HG02571 (cell line): Measurements from ENCODE around the gene SRSF11.
"Not testable (repeated sequence)": the region's sequence is repeated elsewhere in the genome, so short reads cannot be mapped to it uniquely, and the experiment has no call there.

Experiments used
- ATAC-seq: cut with Tn5 transposase; IDR thresholded peaks from one replicate; pipeline ENCODE4 v1.9.1; 2021; ENCODE audit warnings: mild to moderate bottlenecking, moderate library complexity; ENCODE audit not compliant: unreplicated experiment

Gene SRSF11, protein sequence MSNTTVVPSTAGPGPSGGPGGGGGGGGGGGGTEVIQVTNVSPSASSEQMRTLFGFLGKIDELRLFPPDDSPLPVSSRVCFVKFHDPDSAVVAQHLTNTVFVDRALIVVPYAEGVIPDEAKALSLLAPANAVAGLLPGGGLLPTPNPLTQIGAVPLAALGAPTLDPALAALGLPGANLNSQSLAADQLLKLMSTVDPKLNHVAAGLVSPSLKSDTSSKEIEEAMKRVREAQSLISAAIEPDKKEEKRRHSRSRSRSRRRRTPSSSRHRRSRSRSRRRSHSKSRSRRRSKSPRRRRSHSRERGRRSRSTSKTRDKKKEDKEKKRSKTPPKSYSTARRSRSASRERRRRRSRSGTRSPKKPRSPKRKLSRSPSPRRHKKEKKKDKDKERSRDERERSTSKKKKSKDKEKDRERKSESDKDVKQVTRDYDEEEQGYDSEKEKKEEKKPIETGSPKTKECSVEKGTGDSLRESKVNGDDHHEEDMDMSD

DNA sequence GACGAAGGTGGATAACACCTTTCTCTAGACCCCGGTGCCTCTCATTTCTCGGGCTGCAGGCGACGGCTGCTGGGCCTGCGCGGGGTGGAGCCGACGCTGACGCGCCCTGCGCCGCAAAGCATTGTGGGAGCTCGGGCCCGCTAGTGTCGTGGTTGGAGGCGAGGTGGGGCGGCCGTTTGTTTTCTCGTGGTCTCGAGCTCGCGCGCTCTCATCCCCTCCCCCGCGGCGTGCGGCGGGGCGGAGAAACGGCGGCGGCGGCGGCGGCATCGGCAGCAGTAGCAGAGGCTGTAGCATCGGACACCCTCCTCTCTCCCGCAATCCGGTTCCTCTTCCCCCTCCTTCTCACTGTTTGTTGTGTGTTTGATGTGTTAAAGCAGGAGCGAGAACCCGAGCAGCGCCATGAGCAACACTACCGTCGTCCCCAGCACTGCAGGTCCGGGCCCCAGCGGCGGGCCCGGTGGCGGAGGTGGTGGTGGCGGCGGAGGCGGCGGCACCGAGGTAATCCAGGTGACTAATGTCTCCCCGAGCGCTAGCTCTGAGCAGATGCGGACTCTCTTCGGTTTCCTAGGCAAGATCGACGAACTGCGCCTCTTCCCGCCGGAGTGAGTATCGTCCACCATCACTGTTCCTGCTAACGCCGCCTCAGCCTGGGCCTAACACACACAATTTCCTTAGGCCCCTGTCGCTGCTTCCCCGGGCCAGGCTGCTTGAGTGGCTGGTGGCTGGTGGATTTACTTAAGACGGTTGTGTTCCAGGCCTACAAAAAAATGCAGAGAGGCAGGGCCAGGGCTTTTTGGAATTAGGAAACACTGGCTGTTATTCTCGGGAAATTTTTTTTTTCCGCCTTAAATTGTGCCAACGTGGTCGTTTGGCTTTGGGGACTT, at the start of gene SRSF11:
Gene SRSF11, plus strand, starts transcription at position 143 of the 884 bp plus-strand sequence. Its CDS starts 257 bp downstream, at position 400.
- ATAC-seq = peak; percentile 96

DNA sequence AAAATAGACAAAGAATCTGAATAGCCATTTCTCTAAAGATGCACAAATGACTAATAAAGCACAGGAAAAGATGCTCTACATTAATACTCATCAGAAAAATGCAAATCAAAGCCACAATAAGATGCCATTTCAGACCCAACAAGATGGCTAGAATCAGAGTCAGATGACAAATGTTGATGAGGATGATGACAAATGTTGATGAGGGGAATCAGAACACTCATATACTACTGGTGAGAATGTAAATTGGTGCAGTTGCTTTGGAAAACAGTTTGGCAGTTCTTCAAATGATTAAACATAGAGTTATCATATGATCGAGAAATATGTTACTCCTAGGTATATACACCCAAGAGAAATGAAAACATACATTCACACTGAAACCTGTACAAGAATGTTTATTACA, 49.7 kb upstream of the SRSF11 start:
- ATAC-seq = no peak

DNA sequence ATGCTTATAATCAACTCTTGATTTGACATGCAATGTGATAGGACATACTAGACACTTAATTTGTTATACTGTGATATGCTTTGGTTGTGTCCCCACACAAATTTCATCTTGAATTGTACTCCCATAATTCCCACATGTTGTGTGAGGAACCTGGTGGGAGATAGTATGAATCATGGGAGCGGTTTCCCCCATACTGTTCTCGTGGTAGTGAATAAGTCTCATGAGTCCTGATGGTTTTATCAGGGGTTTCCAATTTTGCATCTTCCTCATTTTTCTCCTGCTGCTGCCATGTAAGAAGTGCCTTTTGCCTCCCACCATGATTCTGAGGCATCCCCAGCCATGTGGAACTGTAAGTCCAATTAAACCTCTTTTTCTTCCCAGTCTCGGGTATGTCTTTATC, 36.0 kb upstream of the SRSF11 start:
- not testable (repeated sequence) for ATAC-seq

DNA sequence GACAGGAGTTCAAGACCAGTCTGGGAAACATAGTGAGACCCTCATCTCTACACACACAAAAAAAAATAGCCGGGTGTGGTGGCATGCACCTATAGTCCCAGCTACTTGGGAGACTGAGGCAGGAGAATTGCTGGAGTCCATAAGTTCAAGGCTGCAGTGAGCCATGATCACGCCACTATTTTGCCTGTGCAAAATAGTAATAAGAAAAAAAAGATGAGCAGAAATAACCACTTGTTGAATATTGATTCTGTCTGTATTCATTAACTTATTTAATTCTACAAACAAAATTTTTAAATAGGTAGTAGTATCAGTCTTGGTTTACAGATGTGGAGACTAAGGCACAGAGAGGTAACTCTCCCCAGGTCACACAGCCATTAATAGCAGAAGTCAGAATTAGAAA, 32.7 kb upstream of the SRSF11 start:
- no peak for ATAC-seq

DNA sequence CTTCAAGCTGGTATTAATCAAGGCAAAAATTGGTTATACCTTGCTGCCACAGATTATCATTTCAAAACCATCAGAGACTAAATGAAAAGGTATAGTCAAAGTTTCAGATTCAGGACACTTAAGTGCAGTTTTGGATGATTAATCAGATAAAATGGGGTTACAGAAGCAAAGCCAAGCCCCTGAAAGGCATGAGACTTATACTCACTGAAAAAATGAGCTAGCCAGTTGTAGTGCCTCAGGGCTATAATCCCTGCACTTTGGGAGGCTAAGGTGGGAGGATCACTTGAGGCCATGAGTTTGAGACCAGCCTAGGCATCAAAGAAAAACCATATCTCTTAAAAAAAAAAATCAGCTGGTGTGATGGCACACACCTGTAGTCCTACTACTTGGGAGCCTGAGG, 31.0 kb upstream of the SRSF11 start:
- no peak for ATAC-seq

DNA sequence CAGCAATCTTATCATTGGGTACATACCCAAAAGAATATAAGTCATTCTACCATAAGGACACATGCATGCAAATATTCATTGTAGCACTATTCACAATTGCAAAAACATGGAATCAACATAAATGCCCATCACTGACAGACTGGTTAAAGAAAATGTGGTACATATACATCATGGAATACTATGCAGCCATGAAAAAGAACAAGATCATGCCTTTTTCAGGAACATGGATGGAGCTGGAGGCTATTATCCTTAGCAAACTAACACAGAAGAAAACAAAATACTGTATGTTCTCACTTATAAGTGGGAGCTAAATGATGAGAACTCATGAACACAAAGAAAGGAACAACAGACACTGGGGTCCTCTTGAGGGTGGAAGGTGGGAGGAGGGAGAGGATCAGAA, 28.7 kb upstream of the SRSF11 start:
- ATAC-seq = not testable (repeated sequence)

DNA sequence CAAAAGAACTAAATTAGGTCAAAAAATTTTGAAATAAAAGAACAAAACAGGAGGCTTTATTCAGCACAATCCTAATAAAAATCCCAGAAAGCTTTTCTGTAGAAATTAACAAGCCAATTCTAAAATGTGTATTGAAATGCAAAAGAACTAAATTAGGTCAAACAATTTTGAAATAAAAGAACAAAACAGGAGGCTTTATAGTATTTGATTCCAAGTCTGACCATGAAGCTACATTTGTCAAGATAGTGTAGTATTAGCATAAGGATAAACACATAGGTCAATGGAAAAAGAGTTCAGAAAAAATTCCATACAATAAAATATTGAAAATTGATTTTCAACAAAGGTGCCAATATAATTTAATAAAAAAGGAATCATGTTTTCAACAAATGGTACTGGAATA, 26.6 kb upstream of the SRSF11 start:
- ATAC-seq = no peak

DNA sequence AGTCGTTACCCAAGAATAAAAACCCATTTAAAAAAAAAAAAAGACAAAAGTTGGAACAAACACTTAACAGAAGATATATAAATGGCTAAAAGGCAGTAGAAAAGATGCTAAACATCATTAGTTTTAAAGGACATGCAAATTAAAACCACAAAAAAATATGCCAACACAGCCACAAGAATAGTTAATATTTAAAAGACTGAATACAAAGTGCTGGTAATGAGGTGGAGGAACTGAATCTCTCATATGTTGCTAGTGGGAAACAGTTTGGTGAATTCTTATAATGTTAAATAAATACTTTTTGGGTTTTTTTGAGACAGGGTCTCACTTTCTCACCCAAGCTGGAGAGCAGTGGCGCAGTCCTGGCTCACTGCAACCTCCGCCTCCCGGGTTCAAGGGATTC, 25.8 kb upstream of the SRSF11 start:
- peak; percentile 70 for ATAC-seq

DNA sequence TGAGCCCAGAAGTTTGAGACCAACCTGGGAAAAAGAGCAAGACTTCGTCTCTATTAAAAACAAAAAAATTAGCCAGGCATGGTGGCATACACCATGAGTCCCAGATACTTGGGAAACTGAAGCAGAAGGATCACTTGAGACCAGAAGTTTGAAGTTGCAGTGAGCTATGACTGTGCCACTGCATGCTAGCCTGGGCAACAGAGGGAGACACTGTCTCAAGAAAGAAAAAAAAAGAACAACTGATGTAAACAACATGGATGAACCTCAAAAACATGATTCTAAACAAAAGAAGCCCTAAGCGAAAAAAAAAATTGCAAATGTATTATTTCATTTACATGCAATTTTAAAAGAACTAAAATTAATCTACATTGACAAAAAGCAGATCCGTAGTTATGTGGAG, 24.8 kb upstream of the SRSF11 start:
- ATAC-seq = no peak

DNA sequence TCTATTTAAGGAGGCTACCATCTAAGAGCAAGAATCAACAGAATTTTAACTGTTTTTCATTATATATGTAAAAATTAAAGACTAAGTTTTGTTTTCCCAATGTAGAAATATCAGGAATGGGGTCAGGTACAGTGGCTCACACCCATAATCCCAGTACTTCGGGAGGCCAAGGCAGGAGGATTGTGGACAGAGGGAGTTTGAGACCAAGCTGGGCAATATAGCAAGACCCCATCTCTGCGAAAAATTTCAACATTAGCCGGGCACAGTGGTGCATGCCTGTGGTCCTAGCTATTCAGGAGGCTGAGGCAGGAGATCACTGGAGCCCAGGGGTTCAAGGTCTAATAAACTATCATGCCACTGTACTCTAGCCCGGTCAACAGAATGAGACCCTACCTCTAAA, 21.1 kb upstream of the SRSF11 start:
- ATAC-seq = no peak

DNA sequence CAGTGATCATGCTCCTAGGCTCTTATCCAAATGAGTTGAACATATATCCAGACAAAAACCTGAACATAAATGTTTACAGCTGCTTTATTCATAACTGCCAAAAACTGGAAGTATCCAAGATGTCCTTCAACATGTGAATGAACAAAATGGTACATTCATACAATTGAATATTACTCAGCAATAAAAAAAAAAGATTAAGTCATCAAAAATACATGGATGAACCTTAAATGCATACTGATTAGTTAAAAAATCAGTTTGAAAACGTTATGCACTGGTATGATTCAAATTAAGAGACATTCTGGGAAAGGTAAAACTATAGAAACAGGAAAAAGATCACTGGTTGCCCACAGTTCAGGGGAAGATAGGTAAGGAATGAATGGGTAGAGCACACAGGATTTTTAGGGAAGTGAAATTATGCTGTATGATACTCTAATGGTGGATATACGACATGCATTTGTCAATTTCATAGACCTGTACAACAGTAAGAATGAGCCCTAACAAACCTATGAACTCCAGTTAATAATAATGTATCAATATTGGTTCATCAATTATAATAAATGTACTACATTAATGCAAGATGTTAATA, 18.9 kb upstream of the SRSF11 start:
- ATAC-seq = no peak

DNA sequence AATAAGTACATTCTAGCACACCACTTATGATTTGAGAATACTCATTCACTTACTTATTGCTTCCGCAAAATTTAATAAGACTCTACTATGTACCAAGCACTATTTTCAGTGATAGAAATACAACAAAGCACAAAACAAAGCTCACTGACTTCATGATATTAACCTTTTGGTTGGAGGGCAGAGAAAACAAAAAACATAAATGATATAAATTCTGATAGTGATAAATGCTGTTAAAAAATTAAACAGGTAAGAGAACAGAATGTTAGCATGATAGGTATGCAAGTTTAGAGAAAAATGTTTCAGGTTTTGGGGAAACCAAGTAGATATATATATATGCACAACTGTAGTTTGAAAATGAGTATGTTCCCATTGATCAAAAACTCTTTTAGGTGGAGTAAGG, 17.0 kb upstream of the SRSF11 start:
- no peak for ATAC-seq

DNA sequence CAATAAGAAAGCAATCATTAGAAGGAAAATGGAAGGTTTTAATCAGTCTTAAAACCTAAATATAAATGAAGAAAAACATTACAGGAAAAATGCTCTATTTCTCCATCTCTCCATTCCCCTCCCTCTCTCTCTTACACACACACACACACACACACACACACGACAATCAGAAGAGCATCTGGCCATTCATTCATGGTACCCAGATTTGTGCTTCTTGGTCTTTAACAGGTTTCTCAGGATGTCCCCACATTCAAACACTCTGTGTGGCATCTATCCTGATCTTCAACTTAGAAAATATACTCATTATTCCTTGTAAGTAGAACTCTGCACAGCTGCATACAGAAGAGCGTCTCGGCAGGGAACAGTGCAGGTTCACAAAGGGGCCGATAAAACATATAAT, 16.6 kb upstream of the SRSF11 start:
- ATAC-seq = no peak

DNA sequence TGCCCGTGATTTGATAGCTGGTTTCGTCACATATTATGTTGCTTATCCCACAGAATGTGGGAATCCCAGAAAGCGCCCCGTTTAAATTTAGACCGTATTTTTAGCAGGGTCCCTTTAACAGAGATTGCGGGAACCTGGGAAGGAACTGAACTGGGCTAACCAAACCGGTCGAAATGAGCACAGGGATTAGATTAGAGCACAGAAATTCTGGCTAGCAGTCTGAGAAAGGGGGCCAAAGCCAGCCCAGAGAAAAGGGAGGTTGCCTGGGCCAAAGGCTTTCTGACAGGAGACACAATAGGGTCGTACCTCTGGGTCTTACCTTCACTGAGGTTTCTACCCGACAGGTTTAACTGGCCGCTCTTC, 16.1 kb upstream of the SRSF11 start:
- ATAC-seq = peak; percentile 28

DNA sequence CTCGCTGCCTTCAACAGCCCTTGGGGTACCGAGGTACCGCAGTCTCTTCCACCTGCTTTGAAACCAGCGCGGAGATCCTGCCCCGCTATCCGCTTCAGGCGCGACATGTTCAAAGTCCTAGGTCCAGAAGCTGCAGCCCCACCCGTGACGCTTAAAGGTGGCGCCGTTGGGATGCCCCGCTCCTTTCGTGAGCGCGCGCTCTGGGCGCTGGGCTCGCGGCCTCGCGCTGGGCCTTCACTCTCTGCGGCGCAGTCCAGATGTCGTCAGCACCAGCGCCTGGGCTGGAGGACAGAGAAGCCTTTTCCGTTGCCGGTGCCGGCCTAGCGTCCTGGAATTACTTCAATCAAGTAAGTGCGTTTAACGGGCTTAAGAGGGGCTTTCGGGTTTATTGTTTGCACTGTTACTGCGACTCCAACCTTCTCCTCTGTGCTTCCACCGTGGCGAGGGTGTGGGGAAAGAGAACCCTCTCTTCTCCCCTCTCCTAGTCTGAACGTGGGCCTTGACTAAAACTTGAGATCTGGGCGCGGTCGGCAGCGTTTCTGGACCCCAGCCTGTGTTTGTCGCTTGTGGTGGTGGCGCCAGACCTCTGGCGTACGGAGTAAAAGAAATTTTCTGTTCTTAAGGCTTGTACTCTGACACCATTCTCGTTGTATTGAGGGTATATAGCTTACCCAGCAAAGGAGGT, 15.6 kb upstream of the SRSF11 start, which contains the start of gene LRRC40:
Gene LRRC40, minus strand, starts transcription at position 146 of the 685 bp plus-strand sequence. Its CDS starts 39 bp downstream, at position 107.
- peak; percentile 70 for ATAC-seq

DNA sequence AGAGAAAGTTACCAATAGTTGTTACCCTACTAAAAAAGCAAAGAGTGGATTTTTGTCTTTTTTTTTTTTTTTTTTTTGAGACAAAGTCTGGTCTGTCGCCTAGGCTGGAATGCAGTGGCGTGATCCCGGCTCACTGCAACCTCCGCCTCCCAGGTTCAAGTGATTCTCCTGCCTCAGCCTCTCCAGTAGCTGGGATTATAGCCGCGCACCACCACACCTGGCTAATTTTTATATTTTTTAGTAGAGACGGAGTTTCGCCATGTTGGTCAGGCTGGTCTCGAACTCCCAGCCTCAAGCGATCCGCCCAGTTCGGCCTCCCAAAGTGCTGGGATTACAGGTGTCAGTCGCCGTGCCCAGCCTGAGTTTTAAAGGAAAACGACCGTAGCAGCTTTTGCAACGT, 14.3 kb upstream of the SRSF11 start:
- not testable (repeated sequence) for ATAC-seq

DNA sequence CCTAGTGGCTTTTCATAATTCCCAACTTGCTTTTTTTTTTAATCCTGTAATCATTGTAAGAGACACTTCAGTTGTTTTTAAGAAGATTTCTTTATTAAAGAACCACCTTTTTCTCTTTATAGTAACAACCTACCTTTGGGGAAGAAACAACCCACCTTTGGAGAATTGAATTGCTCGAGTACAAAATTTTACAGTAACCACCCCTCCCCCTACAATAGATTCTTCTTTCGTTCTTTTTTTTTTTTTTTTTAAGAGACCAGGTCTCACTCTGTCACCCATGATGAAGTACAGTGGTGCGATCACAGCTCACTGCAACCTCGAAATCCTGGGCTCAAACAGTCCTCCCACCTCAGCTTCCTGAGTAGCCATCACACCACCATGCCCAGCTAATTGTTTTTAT, 13.7 kb upstream of the SRSF11 start:
- no peak for ATAC-seq

DNA sequence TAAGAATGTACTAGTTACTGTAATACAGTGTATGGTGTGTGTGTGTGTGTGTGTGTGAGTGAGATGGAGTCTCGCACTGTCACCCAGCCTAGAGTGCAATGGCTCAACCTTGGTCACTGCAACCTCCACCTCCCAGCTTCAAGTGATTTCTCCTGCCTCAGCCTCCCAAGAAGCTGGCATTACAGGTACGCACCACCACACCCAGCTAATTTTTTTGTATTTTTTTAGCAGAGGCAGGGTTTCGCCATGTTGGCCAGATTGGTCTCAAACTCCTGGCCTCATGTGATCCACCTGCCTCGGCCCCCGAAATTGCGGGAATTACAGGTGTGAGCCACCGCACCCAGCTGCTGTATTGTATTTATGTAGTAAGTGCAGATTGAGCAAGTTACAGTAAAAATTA, 12.9 kb upstream of the SRSF11 start:
- no peak for ATAC-seq

DNA sequence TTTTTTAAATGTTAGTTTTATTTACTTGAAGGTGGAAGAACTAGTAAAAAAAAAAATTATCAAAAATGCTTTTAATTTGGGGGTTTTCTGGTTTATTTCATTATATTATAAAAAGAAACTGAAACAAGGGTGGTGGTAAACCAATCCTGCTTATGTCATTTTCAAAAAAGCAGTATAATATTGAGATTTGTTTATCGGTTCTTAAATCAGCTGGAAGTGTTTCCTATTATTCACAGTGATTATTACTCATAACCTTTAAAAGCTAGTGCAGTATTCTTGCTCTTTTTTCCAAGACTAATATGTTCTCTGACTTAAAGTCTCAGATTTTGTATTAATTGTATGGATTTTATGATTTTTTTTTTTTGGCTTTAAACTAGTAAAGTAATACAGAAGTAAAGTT, 10.4 kb upstream of the SRSF11 start:
- no peak for ATAC-seq

DNA sequence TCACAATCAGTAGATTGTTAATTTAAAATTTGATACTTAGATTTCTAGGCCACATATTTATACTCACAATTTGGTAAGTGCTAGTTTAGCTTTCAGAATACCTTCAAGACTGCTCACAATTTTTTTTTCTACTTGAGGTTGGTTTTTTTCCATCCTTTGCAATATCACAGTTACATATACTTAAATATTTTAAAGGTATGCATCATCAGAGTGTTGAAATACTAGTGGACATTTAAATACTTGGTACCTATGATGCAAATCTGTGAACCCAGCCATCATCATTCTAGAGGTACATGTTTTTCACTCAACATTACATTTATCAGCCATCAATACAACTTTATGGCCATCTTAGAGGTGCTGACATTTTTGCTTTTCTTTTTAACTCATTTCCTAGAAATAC, 9.6 kb upstream of the SRSF11 start:
- no peak for ATAC-seq

DNA sequence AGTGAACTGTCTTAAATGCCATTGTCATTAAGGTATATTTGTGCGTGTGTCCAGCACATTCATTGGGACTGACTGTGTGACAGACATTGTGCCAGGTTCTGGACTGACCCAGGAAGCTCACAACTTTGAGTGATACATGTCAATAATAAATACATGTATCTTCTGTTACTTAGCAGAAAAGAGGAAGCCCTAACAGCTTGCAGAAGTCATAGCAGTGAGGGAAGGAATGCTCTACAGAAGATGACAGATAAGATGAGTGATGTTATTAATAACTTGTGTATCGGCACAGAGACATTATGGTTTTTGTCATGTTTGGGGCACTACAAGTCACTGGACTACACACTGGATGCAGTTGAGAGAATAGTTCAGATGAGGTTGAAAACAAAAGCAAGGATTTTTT, 1.2 kb upstream of the SRSF11 start:
- ATAC-seq = no peak
